ENCODE measurements around the gene MLIP.

Gene MLIP

GRCh38 chr6:54070025-54070424, 41.2 kb upstream of the MLIP start:
- H3K36me3 ChIP-seq (ENCODE audit: insufficient read depth, low read length) = no peaks in the 10 kb centered on the region
- no peaks in the 10 kb centered on the region for H3K9me2 ChIP-seq (ENCODE audit: low read depth, low read length)
- no peak for TF ChIP-seq CTCF (IDR thresholded peaks at IDR 0.05; ENCODE audit: low read length)
- TF ChIP-seq EZH2 (IDR thresholded peaks at IDR 0.05; ENCODE audit: borderline replicate concordance, low read length) = no peak
- no peak overlapping the region for H3K4me2 ChIP-seq (ENCODE audit: low read length)
- H4K20me1 ChIP-seq (ENCODE audit: insufficient read depth, low read length) = no peaks in the 10 kb centered on the region
- H3K4me3 ChIP-seq (ENCODE audit: low read depth, low read length, poor library complexity, severe bottlenecking) = no peak overlapping the region
- H3K9me3 ChIP-seq (ENCODE audit: low read length) = no peaks in the 10 kb centered on the region
- H3K27ac ChIP-seq (ENCODE audit: low read depth, low read length, poor library complexity, severe bottlenecking) = no peak overlapping the region
- no peak overlapping the region for H2AFZ ChIP-seq (ENCODE audit: low read length)
- H3K27me3 ChIP-seq (ENCODE audit: insufficient read depth, low read length) = no peaks in the 10 kb centered on the region
- H3F3A ChIP-seq (ENCODE audit: insufficient read depth, low read length) = no peaks in the 10 kb centered on the region
- no peaks in the 10 kb centered on the region for H3K4me1 ChIP-seq (ENCODE audit: insufficient read depth, low read length, severe bottlenecking)
- no peak overlapping the region for H3K9ac ChIP-seq (ENCODE audit: low read length)
- H3K79me2 ChIP-seq (ENCODE audit: insufficient read depth, low read length) = no peaks in the 10 kb centered on the region

- H3F3A ChIP-seq (ENCODE audit: insufficient read depth, low read length) = no peaks in the 10 kb centered on the region
- H3K9me3 ChIP-seq (ENCODE audit: low read length) = no peaks in the 10 kb centered on the region
- no peak overlapping the region for H3K27ac ChIP-seq (ENCODE audit: low read depth, low read length, poor library complexity, severe bottlenecking)
- H3K4me3 ChIP-seq (ENCODE audit: low read depth, low read length, poor library complexity, severe bottlenecking) = no peak overlapping the region
- no peaks in the 10 kb centered on the region for H3K4me1 ChIP-seq (ENCODE audit: insufficient read depth, low read length, severe bottlenecking)
- H2AFZ ChIP-seq (ENCODE audit: low read length) = no peak overlapping the region
- TF ChIP-seq CTCF (IDR thresholded peaks at IDR 0.05; ENCODE audit: low read length) (no peak), EZH2 (IDR thresholded peaks at IDR 0.05; ENCODE audit: borderline replicate concordance, low read length) (no peak)
- H3K9ac ChIP-seq (ENCODE audit: low read length) = no peak overlapping the region
- H3K79me2 ChIP-seq (ENCODE audit: insufficient read depth, low read length) = no peaks in the 10 kb centered on the region
- H3K27me3 ChIP-seq (ENCODE audit: insufficient read depth, low read length) = no peaks in the 10 kb centered on the region
- no peak overlapping the region for H3K4me2 ChIP-seq (ENCODE audit: low read length)
- H3K9me2 ChIP-seq (ENCODE audit: low read depth, low read length) = no peaks in the 10 kb centered on the region
- H4K20me1 ChIP-seq (ENCODE audit: insufficient read depth, low read length) = no peaks in the 10 kb centered on the region
- H3K36me3 ChIP-seq (ENCODE audit: insufficient read depth, low read length) = no peaks in the 10 kb centered on the region
These were observed 39.4 kb upstream of the MLIP start for GRCh38 chr6:54071821-54072340.

GRCh38 chr6:54072635-54073313, 38.5 kb upstream of the MLIP start:
- Histone ChIP-seq H3K4me3 (ENCODE audit: low read depth, low read length, poor library complexity, severe bottlenecking) (no peak overlapping the region), H3K9ac (ENCODE audit: low read length) (no peak overlapping the region), H2AFZ (ENCODE audit: low read length) (no peak overlapping the region), H3K27me3 (ENCODE audit: insufficient read depth, low read length) (no peaks in the 10 kb centered on the region), H3K79me2 (ENCODE audit: insufficient read depth, low read length) (no peaks in the 10 kb centered on the region), H3K9me2 (ENCODE audit: low read depth, low read length) (no peaks in the 10 kb centered on the region), H3K4me1 (ENCODE audit: insufficient read depth, low read length, severe bottlenecking) (no peaks in the 10 kb centered on the region), H4K20me1 (ENCODE audit: insufficient read depth, low read length) (no peaks in the 10 kb centered on the region), H3K4me2 (ENCODE audit: low read length) (no peak overlapping the region), H3K9me3 (ENCODE audit: low read length) (no peaks in the 10 kb centered on the region), H3K27ac (ENCODE audit: low read depth, low read length, poor library complexity, severe bottlenecking) (no peak overlapping the region), H3K36me3 (ENCODE audit: insufficient read depth, low read length) (no peaks in the 10 kb centered on the region), H3F3A (ENCODE audit: insufficient read depth, low read length) (no peaks in the 10 kb centered on the region)
- TF ChIP-seq CTCF (IDR thresholded peaks at IDR 0.05; ENCODE audit: low read length) (no peak), EZH2 (IDR thresholded peaks at IDR 0.05; ENCODE audit: borderline replicate concordance, low read length) (no peak)
